DMS79 treated with DMSO at 0.1 percent for 48 hours (cell line): ENCODE measurements around the gene ATN1.
A peak's percentile ranks its signal among the peaks of the same experiment; 100 is the strongest.

Experiments used
- DNase-seq: peaks from one replicate; lab custom pipeline; 2025; lab: John Stamatoyannopoulos, UW

The ATN1 gene

DNA sequence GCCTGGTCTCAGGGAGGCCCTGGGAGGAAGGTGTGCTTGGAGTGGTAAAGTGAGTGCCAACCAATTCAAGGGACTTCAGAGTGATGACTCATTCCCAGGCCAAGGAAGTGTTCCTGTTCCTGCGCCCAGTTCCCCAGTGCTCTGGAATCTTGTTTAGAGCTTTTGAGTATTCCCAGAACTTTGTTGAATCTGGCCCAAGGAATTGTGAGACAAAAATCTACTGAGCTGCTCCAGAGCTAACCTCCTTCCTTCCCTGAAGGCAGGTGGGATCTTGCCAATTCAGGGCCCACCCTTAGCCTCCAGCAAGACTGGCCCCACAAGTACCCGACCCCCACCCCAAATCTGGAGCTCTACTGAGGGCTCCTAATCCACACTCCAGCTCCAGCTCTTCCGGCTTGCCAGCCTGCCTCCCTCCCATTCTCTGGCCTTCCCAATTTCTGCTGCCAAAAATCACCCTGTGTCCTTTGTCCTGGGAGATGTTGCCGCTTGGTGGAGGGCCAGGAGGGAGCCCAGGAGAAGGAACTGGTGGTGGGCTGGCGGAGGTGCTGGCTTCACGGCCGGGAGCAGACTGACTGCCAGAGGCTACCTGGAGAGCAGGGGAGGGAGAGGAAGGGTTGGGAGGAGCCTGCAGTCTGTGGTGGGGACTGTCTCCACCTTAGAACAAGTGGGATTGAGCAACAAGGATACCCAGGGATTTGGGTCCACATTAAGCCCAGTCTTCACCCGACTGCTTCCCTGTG lies 2.0 kb upstream of the ATN1 start:
- DNase-seq, result peak; percentile 84

DNA sequence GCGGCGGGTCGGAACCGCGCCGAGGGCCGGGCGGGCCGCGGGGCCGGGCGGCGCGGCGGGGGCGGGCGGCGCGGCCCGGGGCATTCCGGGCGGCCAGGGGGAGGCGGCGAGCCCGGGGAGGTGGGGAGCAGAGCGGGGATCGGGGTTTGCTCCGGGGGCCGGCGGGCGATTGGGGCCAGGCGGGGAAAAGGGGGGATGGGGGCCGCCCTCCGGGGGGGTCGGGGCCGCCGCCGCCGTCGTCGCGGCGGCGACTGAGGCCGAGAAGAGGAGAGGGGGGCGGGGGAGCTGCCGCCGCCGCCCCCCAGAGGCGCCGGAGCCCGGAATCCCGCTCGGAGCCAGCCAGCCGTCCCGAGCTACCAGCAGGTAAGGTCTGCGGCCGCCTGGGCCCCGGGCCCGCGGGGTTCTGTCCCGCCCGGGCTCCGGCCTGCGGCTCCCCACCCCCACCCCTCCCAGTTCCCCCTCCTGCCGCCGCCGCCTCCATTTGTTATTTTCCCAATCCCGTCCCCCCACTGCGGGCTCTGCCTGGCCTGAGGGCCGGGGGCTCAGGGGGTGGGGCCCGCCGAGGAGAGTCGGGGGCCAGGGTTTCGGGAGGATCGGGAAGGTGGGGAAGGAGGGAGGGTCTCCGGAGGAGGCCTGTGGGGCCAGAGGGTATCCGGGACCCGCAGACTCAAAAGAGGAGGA lies 403 bp downstream of the ATN1 start:
- DNase-seq, result no peak

DNA sequence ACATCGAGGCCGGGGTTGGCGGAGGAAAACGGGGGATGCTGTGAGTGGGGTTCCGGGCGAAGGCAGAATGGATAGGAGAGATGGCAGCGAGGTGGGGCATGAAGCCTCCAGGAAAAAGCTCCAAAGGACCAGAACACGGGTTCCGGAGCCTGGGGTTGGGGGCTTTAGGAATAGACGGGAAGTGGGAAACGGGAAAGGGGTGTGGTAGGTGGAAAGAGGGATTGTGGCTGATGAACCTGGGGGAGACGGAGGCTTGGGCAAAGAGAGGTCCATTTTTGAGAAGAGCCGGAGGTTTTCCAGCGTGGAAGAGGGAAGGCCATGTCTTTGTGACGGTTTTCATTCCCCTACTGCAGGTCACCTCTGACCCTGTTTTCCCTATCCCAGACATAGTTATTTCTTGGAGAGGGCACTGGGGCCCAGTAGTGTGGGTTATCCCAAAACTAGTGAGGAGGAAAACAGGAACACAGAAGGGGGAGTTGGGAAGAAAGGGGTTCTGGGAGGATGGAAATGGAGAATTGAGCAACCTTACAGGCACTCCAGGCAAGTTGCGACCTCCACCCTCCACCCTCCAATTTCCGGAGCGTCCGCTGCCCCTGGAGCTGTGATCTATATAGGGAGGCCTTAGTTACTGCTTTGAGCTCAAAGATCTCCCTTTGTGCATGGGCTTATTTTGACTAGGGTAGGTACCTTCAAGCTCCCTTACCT lies 1.1 kb downstream of the ATN1 start:
- peak; percentile 23 for DNase-seq

DNA sequence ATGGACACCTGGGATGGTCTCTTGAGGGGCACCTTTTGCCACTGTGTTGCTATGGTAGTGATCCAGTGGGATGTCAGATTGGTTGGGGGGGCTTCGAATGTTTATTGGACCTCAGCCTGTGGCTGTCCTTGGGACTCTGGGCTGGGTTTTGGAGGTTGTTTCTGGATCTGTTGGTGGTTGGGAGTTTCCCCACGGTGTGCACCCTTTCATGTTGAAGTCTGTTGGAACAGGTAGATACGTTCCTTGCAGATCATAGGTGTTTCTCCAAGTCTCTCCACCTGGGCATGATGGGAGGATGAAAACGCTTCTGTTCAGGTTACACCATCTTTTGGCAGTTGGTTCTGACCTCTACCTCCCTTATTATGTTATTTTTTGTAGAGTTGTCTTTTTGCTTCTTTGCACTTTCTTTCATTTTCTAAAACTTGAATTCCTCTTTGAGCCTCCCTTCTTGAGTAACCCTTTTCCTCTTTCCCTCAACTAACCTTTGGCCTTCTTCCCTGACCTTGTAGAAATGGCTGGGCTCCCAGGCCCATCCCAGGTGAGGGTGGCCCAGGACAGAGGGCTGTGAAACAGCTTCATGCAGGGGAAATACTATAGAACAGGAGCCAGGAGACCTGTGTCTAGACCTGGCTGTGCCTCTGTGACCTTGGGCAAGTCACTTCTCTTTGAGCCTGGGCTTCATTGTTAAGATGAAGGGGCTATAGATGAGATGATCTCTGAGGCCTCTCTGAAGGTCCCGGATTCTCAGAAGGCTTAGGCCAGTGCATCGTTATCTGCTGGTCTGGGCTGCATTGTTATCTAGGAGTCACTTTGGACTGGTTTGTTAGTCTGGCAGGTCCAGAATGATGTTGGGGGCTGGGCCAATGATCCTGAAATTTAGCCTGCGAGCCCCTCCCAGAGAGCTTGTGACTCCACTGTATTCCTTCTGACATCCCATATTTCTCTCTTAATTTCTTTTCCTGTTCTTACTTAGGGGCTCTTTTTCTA lies 2.0 kb downstream of the ATN1 start:
- no peak for DNase-seq

DNA sequence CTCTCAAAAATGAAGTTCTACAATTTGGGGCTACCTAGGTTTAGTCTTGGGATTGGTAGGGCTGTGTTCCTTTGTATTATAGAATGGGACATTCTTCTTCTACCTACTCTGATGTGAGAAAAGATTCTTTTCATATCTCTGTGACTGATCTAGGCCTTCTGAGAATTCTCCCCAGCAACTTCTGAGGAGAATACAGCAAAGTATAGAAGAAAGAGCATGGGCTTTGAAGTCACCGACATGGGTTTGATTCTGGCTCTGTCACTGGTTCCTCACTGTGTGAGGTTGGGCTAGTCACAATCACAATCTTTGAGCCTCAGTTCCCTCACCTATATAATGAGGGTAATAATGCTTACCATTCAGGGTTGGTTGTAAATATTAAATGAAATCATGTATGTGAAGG lies 5.0 kb downstream of the ATN1 start:
- DNase-seq, result no peak

DNA sequence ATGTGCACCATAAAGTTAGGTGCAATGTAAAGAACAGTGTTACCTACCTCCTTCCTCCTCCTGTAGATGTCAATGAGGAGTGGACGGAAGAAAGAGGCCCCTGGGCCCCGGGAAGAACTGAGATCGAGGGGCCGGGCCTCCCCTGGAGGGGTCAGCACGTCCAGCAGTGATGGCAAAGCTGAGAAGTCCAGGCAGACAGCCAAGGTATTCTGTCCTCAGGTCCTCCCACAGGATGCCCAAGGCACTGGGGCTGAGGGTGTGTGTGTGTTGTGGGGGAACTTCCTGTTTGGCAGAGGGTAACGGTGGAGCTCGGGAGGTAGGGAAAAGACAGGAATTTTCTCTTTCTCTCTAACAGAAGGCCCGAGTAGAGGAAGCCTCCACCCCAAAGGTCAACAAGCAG lies 6.4 kb downstream of the ATN1 start:
- no peak for DNase-seq

DNA sequence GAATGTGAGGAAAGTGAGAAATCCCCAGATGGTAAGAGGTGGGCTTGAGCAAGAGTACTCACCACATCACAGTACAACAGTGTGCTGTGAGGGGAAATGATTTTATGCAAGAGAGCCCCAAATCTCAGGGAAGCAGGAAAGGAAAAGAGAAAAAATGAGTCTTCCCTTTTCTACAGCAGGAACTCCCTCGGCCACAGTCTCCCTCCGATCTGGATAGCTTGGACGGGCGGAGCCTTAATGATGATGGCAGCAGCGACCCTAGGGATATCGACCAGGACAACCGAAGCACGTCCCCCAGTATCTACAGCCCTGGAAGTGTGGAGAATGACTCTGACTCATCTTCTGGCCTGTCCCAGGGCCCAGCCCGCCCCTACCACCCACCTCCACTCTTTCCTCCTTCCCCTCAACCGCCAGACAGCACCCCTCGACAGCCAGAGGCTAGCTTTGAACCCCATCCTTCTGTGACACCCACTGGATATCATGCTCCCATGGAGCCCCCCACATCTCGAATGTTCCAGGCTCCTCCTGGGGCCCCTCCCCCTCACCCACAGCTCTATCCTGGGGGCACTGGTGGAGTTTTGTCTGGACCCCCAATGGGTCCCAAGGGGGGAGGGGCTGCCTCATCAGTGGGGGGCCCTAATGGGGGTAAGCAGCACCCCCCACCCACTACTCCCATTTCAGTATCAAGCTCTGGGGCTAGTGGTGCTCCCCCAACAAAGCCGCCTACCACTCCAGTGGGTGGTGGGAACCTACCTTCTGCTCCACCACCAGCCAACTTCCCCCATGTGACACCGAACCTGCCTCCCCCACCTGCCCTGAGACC lies 7.8 kb downstream of the ATN1 start:
- DNase-seq, result no peak

DNA sequence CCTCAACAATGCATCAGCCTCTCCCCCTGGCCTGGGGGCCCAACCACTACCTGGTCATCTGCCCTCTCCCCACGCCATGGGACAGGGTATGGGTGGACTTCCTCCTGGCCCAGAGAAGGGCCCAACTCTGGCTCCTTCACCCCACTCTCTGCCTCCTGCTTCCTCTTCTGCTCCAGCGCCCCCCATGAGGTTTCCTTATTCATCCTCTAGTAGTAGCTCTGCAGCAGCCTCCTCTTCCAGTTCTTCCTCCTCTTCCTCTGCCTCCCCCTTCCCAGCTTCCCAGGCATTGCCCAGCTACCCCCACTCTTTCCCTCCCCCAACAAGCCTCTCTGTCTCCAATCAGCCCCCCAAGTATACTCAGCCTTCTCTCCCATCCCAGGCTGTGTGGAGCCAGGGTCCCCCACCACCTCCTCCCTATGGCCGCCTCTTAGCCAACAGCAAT lies 8.5 kb downstream of the ATN1 start:
- no peak for DNase-seq

DNA sequence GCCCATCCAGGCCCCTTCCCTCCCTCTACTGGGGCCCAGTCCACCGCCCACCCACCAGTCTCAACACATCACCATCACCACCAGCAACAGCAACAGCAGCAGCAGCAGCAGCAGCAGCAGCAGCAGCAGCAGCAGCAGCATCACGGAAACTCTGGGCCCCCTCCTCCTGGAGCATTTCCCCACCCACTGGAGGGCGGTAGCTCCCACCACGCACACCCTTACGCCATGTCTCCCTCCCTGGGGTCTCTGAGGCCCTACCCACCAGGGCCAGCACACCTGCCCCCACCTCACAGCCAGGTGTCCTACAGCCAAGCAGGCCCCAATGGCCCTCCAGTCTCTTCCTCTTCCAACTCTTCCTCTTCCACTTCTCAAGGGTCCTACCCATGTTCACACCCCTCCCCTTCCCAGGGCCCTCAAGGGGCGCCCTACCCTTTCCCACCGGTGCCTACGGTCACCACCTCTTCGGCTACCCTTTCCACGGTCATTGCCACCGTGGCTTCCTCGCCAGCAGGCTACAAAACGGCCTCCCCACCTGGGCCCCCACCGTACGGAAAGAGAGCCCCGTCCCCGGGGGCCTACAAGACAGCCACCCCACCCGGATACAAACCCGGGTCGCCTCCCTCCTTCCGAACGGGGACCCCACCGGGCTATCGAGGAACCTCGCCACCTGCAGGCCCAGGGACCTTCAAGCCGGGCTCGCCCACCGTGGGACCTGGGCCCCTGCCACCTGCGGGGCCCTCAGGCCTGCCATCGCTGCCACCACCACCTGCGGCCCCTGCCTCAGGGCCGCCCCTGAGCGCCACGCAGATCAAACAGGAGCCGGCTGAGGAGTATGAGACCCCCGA lies 9.1 kb downstream of the ATN1 start:
- no peak for DNase-seq

DNA sequence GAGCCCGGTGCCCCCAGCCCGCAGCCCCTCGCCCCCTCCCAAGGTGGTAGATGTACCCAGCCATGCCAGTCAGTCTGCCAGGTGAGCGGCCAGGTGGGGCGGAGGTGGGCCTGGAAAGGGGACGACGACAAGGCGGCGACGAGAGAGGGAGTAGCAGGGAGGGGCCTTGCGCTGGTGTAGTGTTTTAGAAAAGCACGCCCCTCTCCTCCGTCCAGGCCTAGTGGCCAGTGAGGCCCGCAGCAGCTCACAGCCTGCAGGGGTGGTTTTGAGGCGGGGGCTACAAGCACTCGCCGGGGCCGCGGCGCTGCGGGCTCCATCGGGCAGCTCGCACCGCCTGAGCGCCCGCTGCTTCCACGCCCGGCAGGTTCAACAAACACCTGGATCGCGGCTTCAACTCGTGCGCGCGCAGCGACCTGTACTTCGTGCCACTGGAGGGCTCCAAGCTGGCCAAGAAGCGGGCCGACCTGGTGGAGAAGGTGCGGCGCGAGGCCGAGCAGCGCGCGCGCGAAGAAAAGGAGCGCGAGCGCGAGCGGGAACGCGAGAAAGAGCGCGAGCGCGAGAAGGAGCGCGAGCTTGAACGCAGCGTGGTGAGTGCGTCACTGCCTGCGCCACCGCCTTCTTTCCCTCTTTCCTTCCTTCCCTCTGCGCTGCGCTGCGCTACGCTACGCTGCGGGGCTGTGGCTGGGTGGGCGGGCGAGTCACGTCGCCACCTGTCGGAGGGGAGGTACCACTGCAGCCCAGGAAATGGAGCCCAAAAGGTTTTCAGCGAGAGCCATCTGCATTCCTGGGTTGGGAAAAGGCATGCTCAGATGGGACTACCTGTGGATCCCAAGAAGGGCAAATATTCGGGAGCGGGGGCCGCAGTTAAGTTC lies 10.0 kb downstream of the ATN1 start:
- DNase-seq, result peak; percentile 94

DNA sequence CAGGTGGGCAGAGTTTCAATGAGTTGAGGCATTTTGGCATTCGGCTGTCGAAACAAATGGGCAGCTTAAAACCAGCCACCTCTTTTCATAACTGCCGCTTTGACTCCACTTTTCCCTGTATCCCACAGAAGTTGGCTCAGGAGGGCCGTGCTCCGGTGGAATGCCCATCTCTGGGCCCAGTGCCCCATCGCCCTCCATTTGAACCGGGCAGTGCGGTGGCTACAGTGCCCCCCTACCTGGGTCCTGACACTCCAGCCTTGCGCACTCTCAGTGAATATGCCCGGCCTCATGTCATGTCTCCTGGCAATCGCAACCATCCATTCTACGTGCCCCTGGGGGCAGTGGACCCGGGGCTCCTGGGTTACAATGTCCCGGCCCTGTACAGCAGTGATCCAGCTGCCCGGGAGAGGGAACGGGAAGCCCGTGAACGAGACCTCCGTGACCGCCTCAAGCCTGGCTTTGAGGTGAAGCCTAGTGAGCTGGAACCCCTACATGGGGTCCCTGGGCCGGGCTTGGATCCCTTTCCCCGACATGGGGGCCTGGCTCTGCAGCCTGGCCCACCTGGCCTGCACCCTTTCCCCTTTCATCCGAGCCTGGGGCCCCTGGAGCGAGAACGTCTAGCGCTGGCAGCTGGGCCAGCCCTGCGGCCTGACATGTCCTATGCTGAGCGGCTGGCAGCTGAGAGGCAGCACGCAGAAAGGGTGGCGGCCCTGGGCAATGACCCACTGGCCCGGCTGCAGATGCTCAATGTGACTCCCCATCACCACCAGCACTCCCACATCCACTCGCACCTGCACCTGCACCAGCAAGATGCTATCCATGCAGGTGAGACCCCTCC lies 10.8 kb downstream of the ATN1 start:
- no peak for DNase-seq

DNA sequence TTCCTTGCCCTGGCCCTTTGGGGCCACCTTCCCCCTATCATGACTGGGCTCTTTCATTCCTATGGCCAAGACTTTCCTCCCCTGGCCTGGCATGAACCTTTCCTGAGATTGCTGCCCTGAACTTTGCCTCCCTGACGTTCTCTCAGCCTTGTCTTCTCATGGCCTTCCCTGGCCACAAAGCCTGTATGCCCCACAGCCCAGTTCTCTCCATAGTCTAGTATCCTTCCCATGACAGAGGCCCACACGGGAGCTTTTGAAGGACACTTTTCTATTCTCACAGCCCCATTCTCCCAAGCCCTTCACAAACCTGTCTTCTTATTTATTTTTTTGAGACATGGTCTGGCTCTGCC lies 11.4 kb downstream of the ATN1 start:
- DNase-seq, result no peak

DNA sequence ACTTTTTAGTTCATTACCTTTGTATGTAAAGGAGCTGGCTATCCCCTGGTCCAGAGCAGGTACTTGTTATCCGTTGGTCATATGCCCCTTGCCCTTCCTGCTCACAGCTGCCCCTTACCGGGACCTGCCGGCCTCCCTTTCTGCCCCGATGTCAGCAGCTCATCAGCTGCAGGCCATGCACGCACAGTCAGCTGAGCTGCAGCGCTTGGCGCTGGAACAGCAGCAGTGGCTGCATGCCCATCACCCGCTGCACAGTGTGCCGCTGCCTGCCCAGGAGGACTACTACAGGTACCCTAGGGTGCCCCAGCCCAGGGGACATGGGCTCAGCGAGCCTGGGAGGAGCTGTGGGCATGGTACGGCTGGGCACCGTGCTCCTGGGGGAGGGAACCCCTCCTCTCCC lies 13.5 kb downstream of the ATN1 start:
- no peak for DNase-seq

DNA sequence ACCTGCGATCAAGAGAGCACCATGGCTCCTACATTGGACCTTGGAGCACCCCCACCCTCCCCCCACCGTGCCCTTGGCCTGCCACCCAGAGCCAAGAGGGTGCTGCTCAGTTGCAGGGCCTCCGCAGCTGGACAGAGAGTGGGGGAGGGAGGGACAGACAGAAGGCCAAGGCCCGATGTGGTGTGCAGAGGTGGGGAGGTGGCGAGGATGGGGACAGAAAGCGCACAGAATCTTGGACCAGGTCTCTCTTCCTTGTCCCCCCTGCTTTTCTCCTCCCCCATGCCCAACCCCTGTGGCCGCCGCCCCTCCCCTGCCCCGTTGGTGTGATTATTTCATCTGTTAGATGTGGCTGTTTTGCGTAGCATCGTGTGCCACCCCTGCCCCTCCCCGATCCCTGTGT lies 14.0 kb downstream of the ATN1 start:
- DNase-seq, result no peak

DNA sequence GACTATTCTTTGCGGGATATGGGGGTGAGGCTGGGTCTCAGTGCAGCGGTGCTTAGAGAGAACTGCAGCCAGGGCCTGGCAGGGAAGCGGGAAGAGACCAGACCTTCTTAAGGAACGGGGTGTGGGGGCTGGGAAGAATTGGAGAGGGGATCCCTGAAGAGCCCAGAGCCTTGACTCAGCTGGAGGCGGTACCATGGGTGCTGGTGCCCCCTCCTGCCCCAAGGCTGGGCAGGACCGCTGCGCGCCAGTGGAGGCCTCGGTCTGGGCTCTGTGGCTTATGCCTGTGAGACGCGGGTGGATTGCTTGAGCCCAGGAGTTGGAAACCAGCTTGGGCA lies 14.5 kb downstream of the ATN1 start:
- no peak for DNase-seq

DNA sequence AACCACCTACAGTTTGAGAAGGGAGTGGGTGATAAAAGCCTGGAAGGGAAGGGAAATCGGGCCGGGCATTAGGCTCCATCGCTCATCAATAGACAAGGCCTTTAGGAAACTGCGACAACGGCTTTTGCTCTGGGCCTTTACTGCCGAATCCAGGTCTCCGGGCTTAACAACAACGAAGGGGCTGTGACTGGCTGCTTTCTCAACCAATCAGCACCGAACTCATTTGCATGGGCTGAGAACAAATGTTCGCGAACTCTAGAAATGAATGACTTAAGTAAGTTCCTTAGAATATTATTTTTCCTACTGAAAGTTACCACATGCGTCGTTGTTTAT lies 15.6 kb downstream of the ATN1 start:
- DNase-seq, result peak; percentile 94

DNA sequence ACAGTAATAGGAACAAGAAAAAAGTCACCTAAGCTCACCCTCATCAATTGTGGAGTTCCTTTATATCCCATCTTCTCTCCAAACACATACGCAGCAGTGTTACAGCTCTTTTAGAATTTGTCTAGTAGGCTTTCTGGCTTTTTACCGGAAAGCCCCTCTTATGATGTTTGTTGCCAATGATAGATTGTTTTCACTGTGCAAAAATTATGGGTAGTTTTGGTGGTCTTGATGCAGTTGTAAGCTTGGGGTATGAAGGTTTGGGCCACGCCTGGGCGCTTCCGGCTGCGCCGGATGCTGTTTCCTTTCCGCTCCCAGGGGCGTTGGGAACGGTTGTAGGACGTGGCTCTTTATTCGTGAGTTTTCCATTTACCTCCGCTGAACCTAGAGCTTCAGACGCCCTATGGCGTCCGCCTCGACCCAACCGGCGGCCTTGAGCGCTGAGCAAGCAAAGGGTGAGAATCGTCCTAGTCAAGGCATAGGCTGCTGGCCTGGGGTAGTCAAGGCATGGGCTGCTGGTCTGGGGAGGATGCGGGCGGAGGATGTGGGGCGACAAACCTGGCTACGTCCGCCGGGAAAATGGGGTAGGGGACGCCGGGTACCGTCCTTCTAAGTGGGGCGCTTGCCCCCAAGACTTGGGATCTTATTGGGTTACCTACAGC lies 16.1 kb downstream of the ATN1 start, which contains the start of the genes C12orf57 and RNU7-1:
Gene C12orf57, plus strand, starts transcription at position 301 of the 659 bp plus-strand sequence. Its CDS starts 100 bp downstream, at position 401.
Gene RNU7-1, plus strand, starts transcription at position 95 of the 659 bp plus-strand sequence.
- DNase-seq, result peak; percentile 95
